SU-DHL-6 (cell line): ENCODE measurements around the gene CD3G.

Experiments used
- H2AFZ ChIP-seq: fragments of 200-600 bp; sonication (generic); 2 replicates; pipeline ENCODE4 v1.6.1; 2014; ENCODE audit warnings: low read depth, mild to moderate bottlenecking, moderate library complexity, mixed read lengths, antibody characterized with exemption, low read length; ENCODE audit not compliant: severe bottlenecking
- H3F3A ChIP-seq: fragments of 200-600 bp; shearing (Covaris generic); 2 replicates; pipeline ENCODE4 v1.6.0; 2016; ENCODE audit warnings: antibody characterized with exemption, mild to moderate bottlenecking; ENCODE audit not compliant: insufficient read depth
- H3K27ac ChIP-seq: fragments of 200-600 bp; sonication (generic); 2 replicates; pipeline ENCODE4 v1.5.1; 2016; ENCODE audit warnings: low read depth, mild to moderate bottlenecking, low read length, moderate library complexity, mixed read lengths
- H3K27me3 ChIP-seq: fragments of 200-600 bp; sonication (generic), shearing (Covaris generic); 2 replicates; pipeline ENCODE4 v1.6.0; 2014; ENCODE audit warnings: mild to moderate bottlenecking, low read length
- H3K36me3 ChIP-seq: fragments of 200-600 bp; sonication (generic); 2 replicates; pipeline ENCODE4 v1.6.1; 2014; ENCODE audit warnings: mild to moderate bottlenecking, low read length, mixed read lengths
- H3K4me2 ChIP-seq: fragments of 300-600, 200-600 bp; shearing (Covaris generic), sonication (generic); 2 replicates; pipeline ENCODE4 v1.6.0; 2014; ENCODE audit warnings: low read length, low read depth, mild to moderate bottlenecking; ENCODE audit not compliant: poor library complexity, severe bottlenecking
- H3K4me3 ChIP-seq: fragments of 200-600 bp; sonication (generic); 2 replicates; pipeline ENCODE4 v1.5.1; 2014; ENCODE audit warnings: antibody characterized with exemption, low read length, mild to moderate bottlenecking, mixed read lengths; ENCODE audit not compliant: insufficient read depth, poor library complexity, severe bottlenecking
- H3K79me2 ChIP-seq: fragments of 200-600 bp; sonication (generic); 2 replicates; pipeline ENCODE4 v1.6.1; 2014; ENCODE audit warnings: mild to moderate bottlenecking, low read length, moderate library complexity; ENCODE audit not compliant: insufficient read depth
- H3K9ac ChIP-seq: fragments of 200-600 bp; sonication (generic); 2 replicates; pipeline ENCODE4 v1.7.0; 2014; ENCODE audit warnings: mild to moderate bottlenecking, low read length
- H3K9me2 ChIP-seq: fragments of 200-600 bp; sonication (generic); replicated peaks from 2 replicates; pipeline ENCODE4 v1.6.1; 2014; ENCODE audit warnings: low read length; ENCODE audit not compliant: insufficient read depth
- H3K9me3 ChIP-seq: fragments of 200-600 bp; sonication (generic); 2 replicates; pipeline ENCODE4 v1.6.1; 2014; ENCODE audit warnings: low read length, mixed read lengths; ENCODE audit not compliant: insufficient read depth
- H4K20me1 ChIP-seq: fragments of 200-600 bp; sonication (generic); 2 replicates; pipeline ENCODE4 v1.6.1; 2014; ENCODE audit warnings: low read depth, mild to moderate bottlenecking, antibody characterized with exemption, low read length, moderate library complexity, mixed read lengths
- CTCF ChIP-seq: fragments of 200-600 bp; sonication (generic); IDR thresholded peaks from one replicate; pipeline ENCODE4 v1.5.1; 2017; ENCODE audit warnings: antibody characterized with exemption, mild to moderate bottlenecking, low read length, moderate library complexity; ENCODE audit not compliant: insufficient read depth, poor library complexity, severe bottlenecking
- EZH2phosphoT487 ChIP-seq: fragments of 200-600 bp; sonication (generic), shearing (Covaris generic); conservative IDR thresholded peaks from 2 replicates; pipeline ENCODE4 v1.6.1; 2018; ENCODE audit warnings: mild to moderate bottlenecking, antibody characterized with exemption, low read length, moderate library complexity, mixed read lengths

CD3G gene

GRCh38 chr11:118310781-118311485, 33.2 kb upstream of the CD3G start:
- Histone ChIP-seq H3K9ac (no peak overlapping the region), H3K9me2 (no peaks in the 10 kb centered on the region), H3K79me2 (no peaks in the 10 kb centered on the region), H3K36me3 (no peaks in the 10 kb centered on the region), H4K20me1 (no peaks in the 10 kb centered on the region), H3F3A (no peaks in the 10 kb centered on the region), H3K27me3 (no peaks in the 10 kb centered on the region), H3K4me2 (no peak overlapping the region), H3K4me3 (no peak overlapping the region), H3K27ac (no peak overlapping the region), H2AFZ (no peak overlapping the region), H3K9me3 (no peaks in the 10 kb centered on the region)
- TF ChIP-seq EZH2phosphoT487 (no peak), CTCF (no peak)

DNA sequence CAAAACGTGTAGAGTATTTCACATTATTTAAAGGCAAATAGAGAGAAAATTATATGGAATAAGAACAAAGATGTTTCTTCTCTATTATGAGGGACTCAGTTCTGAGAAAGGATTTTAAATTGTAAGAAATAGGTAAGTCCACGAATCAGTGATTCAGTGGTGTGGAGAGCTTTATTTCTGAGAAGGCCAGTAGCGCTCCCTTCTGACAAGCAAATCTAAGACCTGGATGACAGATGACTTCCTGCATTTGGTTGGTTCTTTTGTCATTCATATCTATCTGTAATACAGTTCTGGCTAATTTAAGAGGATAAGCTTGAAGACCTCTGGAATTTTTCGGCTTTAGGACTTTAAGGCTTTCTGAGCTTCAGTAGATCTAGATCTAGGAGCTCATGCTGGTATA, 32.6 kb upstream of the CD3G start:
- Histone ChIP-seq H3K9me3 (no peaks in the 10 kb centered on the region), H3K4me2 (no peak overlapping the region), H3K9me2 (no peaks in the 10 kb centered on the region), H3K36me3 (no peaks in the 10 kb centered on the region), H3F3A (0 out of 2 replicates have a peak, but pooled peaks cover 5% of the 10 kb centered on the region), H4K20me1 (no peaks in the 10 kb centered on the region), H3K4me3 (no peak overlapping the region), H3K27me3 (no peaks in the 10 kb centered on the region), H3K79me2 (no peaks in the 10 kb centered on the region), H3K9ac (no peak overlapping the region), H3K27ac (no peak overlapping the region), H2AFZ (no peak overlapping the region)
- TF ChIP-seq EZH2phosphoT487 (no peak), CTCF (no peak)

DNA sequence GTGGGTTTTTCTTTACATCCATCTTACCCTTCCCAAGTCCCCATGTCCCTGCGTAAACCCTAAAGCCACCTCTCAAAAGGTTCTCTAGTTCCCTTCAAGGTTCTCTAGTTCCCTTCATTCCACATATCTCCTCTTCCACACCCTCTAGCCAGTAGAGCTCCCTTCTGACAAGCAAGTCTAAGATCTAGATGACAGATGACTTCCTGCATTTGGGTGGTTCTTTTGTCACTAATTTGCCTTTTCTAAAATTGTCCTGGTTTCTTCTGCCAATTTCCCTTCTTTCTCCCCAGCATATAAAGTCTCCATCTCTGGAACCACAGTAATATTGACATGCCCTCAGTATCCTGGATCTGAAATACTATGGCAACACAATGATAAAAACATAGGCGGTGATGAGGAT, 31.8 kb upstream of the CD3G start:
- Histone ChIP-seq H3K36me3 (no peaks in the 10 kb centered on the region), H2AFZ (no peak overlapping the region), H4K20me1 (no peaks in the 10 kb centered on the region), H3F3A (0 out of 2 replicates have a peak, but pooled peaks cover 5% of the 10 kb centered on the region), H3K27ac (no peak overlapping the region), H3K4me2 (no peak overlapping the region), H3K4me3 (no peak overlapping the region), H3K9me2 (no peaks in the 10 kb centered on the region), H3K9me3 (no peaks in the 10 kb centered on the region), H3K27me3 (no peaks in the 10 kb centered on the region), H3K9ac (no peak overlapping the region), H3K79me2 (no peaks in the 10 kb centered on the region)
- TF ChIP-seq EZH2phosphoT487 (no peak), CTCF (no peak)
